ENCODE results near the gene ZNF593OS.

GRCh38 chr1:26163684-26164035 lies 8.0 kb downstream of the ZNF593OS start:
- TF ChIP-seq, protein P1, sequence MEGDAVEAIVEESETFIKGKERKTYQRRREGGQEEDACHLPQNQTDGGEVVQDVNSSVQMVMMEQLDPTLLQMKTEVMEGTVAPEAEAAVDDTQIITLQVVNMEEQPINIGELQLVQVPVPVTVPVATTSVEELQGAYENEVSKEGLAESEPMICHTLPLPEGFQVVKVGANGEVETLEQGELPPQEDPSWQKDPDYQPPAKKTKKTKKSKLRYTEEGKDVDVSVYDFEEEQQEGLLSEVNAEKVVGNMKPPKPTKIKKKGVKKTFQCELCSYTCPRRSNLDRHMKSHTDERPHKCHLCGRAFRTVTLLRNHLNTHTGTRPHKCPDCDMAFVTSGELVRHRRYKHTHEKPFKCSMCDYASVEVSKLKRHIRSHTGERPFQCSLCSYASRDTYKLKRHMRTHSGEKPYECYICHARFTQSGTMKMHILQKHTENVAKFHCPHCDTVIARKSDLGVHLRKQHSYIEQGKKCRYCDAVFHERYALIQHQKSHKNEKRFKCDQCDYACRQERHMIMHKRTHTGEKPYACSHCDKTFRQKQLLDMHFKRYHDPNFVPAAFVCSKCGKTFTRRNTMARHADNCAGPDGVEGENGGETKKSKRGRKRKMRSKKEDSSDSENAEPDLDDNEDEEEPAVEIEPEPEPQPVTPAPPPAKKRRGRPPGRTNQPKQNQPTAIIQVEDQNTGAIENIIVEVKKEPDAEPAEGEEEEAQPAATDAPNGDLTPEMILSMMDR (IDR thresholded peaks at IDR 0.05 in 4 of 5, conservative IDR thresholded peaks at IDR 0.05 in 1 of 5): no peak
- no peak for TF ChIP-seq POLR2A (IDR thresholded peaks at IDR 0.05)
